Measurements from ENCODE around the gene THADA.
A peak's percentile ranks its signal among the peaks of the same experiment; 100 is the strongest.

Gene THADA

GRCh38 chr2:43226955-43227829 lies 368.6 kb downstream of the THADA start (continued):
- TF ChIP-seq ZNF184 (tag by site-specific recombination; IDR thresholded peaks at IDR 0.05) = no peak
- no peak for TF ChIP-seq ZSCAN30 (tag by site-specific recombination; IDR thresholded peaks at IDR 0.05)
- 0 out of 2 replicates have a peak, but pooled peaks have one; percentile 4 for TF ChIP-seq ZBTB11 (tag by site-specific recombination; conservative IDR thresholded peaks at IDR 0.05; ENCODE audit: low read depth)
- no peak for TF ChIP-seq ZNF2 (tag by site-specific recombination; IDR thresholded peaks at IDR 0.05)
- TF ChIP-seq ZNF521 (tag by site-specific recombination; IDR thresholded peaks at IDR 0.05) = no peak
- no peak for TF ChIP-seq ZNF776 (tag by site-specific recombination; IDR thresholded peaks at IDR 0.05; ENCODE audit: borderline replicate concordance)
- TF ChIP-seq ZNF341 (tag by site-specific recombination; IDR thresholded peaks at IDR 0.05; ENCODE audit: low read depth) = peak; percentile 37
- no peak for TF ChIP-seq HOXA7 (CRISPR knock-in tag; IDR thresholded peaks at IDR 0.05; ENCODE audit: borderline replicate concordance)
- no peak for TF ChIP-seq SCRT1 (tag by site-specific recombination; IDR thresholded peaks at IDR 0.05; ENCODE audit: borderline replicate concordance)
- TF ChIP-seq ZNF510 (tag by site-specific recombination; IDR thresholded peaks at IDR 0.05; ENCODE audit: insufficient replicate concordance) = no peak
- TF ChIP-seq, protein P1, sequence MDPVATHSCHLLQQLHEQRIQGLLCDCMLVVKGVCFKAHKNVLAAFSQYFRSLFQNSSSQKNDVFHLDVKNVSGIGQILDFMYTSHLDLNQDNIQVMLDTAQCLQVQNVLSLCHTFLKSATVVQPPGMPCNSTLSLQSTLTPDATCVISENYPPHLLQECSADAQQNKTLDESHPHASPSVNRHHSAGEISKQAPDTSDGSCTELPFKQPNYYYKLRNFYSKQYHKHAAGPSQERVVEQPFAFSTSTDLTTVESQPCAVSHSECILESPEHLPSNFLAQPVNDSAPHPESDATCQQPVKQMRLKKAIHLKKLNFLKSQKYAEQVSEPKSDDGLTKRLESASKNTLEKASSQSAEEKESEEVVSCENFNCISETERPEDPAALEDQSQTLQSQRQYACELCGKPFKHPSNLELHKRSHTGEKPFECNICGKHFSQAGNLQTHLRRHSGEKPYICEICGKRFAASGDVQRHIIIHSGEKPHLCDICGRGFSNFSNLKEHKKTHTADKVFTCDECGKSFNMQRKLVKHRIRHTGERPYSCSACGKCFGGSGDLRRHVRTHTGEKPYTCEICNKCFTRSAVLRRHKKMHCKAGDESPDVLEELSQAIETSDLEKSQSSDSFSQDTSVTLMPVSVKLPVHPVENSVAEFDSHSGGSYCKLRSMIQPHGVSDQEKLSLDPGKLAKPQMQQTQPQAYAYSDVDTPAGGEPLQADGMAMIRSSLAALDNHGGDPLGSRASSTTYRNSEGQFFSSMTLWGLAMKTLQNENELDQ (tag by site-specific recombination; IDR thresholded peaks at IDR 0.05; ENCODE audit: low read depth) = no peak
- TF ChIP-seq ZNF785 (tag by site-specific recombination; IDR thresholded peaks at IDR 0.05) = no peak
- no peak for TF ChIP-seq ZBTB1 (tag by site-specific recombination; IDR thresholded peaks at IDR 0.05)
- TF ChIP-seq ZNF426 (tag by site-specific recombination; IDR thresholded peaks at IDR 0.05) = no peak
- no peak for TF ChIP-seq ZNF311 (tag by site-specific recombination; IDR thresholded peaks at IDR 0.05; ENCODE audit: borderline replicate concordance)
- TF ChIP-seq, protein P2, sequence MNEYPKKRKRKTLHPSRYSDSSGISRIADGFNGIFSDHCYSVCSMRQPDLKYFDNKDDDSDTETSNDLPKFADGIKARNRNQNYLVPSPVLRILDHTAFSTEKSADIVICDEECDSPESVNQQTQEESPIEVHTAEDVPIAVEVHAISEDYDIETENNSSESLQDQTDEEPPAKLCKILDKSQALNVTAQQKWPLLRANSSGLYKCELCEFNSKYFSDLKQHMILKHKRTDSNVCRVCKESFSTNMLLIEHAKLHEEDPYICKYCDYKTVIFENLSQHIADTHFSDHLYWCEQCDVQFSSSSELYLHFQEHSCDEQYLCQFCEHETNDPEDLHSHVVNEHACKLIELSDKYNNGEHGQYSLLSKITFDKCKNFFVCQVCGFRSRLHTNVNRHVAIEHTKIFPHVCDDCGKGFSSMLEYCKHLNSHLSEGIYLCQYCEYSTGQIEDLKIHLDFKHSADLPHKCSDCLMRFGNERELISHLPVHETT (tag by site-specific recombination; IDR thresholded peaks at IDR 0.05) = 0 out of 2 replicates have a peak, but pooled peaks have one; percentile 8
- no peak for TF ChIP-seq ZNF704 (tag by site-specific recombination; IDR thresholded peaks at IDR 0.05)
- TF ChIP-seq ZNF548 (tag by site-specific recombination; IDR thresholded peaks at IDR 0.05) = no peak
- TF ChIP-seq, protein P3, sequence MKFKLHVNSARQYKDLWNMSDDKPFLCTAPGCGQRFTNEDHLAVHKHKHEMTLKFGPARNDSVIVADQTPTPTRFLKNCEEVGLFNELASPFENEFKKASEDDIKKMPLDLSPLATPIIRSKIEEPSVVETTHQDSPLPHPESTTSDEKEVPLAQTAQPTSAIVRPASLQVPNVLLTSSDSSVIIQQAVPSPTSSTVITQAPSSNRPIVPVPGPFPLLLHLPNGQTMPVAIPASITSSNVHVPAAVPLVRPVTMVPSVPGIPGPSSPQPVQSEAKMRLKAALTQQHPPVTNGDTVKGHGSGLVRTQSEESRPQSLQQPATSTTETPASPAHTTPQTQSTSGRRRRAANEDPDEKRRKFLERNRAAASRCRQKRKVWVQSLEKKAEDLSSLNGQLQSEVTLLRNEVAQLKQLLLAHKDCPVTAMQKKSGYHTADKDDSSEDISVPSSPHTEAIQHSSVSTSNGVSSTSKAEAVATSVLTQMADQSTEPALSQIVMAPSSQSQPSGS (tag by site-specific recombination; IDR thresholded peaks at IDR 0.05; ENCODE audit: low read depth) = no peak
- TF ChIP-seq WT1 (tag by site-specific recombination; IDR thresholded peaks at IDR 0.05) = no peak
- no peak for TF ChIP-seq ZNF423 (tag by site-specific recombination; IDR thresholded peaks at IDR 0.05)
- no peak for TF ChIP-seq ZNF16 (tag by site-specific recombination; IDR thresholded peaks at IDR 0.05; ENCODE audit: low read depth)
- no peak for TF ChIP-seq ZNF768 (tag by site-specific recombination; IDR thresholded peaks at IDR 0.05)
- peak; percentile 83 for TF ChIP-seq ZBTB8A (tag by site-specific recombination; IDR thresholded peaks at IDR 0.05)
- TF ChIP-seq ZSCAN16 (tag by site-specific recombination; IDR thresholded peaks at IDR 0.05) = peak; percentile 95
- TF ChIP-seq YY1 (tag by site-specific recombination; IDR thresholded peaks at IDR 0.05) = no peak
- TF ChIP-seq ZNF530 (tag by site-specific recombination; IDR thresholded peaks at IDR 0.05; ENCODE audit: low read depth) = no peak
- TF ChIP-seq MEIS1 (CRISPR knock-in tag; IDR thresholded peaks at IDR 0.05; ENCODE audit: borderline replicate concordance) = no peak
- TF ChIP-seq ZNF37A (tag by site-specific recombination; IDR thresholded peaks at IDR 0.05) = no peak

Measured in HEK293 (cell line).